Measurements from ENCODE around the gene KAZN.

Gene KAZN

GRCh38 chr1:14848625-14849024 lies 250.1 kb downstream of the KAZN start:
- H3K27me3 ChIP-seq (replicated peaks; ENCODE audit: insufficient read depth, low read length): no peaks in the 10 kb centered on the region
- H3K4me3 ChIP-seq (ENCODE audit: low read length): no peak overlapping the region
- no peaks in the 10 kb centered on the region for H4K20me1 ChIP-seq (ENCODE audit: insufficient read depth, low read length)
- no peaks in the 10 kb centered on the region for H3K36me3 ChIP-seq (replicated peaks; ENCODE audit: insufficient read depth, low read length)
- H3F3A ChIP-seq (ENCODE audit: insufficient read depth, low read length): no peaks in the 10 kb centered on the region
- no peaks in the 10 kb centered on the region for H3K79me2 ChIP-seq (ENCODE audit: low read length)
- no peak overlapping the region for H2AFZ ChIP-seq (ENCODE audit: low read length)
- DNase-seq: no peak
- TF ChIP-seq EZH2 (optimal IDR thresholded peaks at IDR 0.05; ENCODE audit: low read depth, low read length) (no peak), CTCF (IDR thresholded peaks at IDR 0.05; ENCODE audit: low read length) (no peak), EZH2phosphoT487 (IDR thresholded peaks at IDR 0.05; ENCODE audit: low read length) (no peak)
- no peaks in the 10 kb centered on the region for H3K9me3 ChIP-seq (replicated peaks; ENCODE audit: insufficient read depth, low read length)
- no peaks in the 10 kb centered on the region for H3K9me2 ChIP-seq (replicated peaks; ENCODE audit: insufficient read depth, low read length)
- no peak overlapping the region for H3K27ac ChIP-seq (ENCODE audit: low read length)
- H3K4me2 ChIP-seq (ENCODE audit: low read depth, low read length): no peak overlapping the region
- peaks cover 5% of the 10 kb centered on the region for H3K4me1 ChIP-seq (ENCODE audit: low read length)
- no peak overlapping the region for H3K9ac ChIP-seq (ENCODE audit: low read length)

- DNase-seq: no peak
- no peaks in the 10 kb centered on the region for H4K20me1 ChIP-seq (ENCODE audit: insufficient read depth, low read length)
- no peaks in the 10 kb centered on the region for H3K9me2 ChIP-seq (replicated peaks; ENCODE audit: insufficient read depth, low read length)
- no peak overlapping the region for H3K4me3 ChIP-seq (ENCODE audit: low read length)
- H3K4me2 ChIP-seq (ENCODE audit: low read depth, low read length): no peak overlapping the region
- H3K9ac ChIP-seq (ENCODE audit: low read length): no peak overlapping the region
- no peak for TF ChIP-seq EZH2phosphoT487 (IDR thresholded peaks at IDR 0.05; ENCODE audit: low read length)
- no peak for TF ChIP-seq EZH2 (optimal IDR thresholded peaks at IDR 0.05; ENCODE audit: low read depth, low read length)
- no peak for TF ChIP-seq CTCF (IDR thresholded peaks at IDR 0.05; ENCODE audit: low read length)
- H3F3A ChIP-seq (ENCODE audit: insufficient read depth, low read length): no peaks in the 10 kb centered on the region
- no peaks in the 10 kb centered on the region for H3K27me3 ChIP-seq (replicated peaks; ENCODE audit: insufficient read depth, low read length)
- no peak overlapping the region for H3K27ac ChIP-seq (ENCODE audit: low read length)
- no peaks in the 10 kb centered on the region for H3K36me3 ChIP-seq (replicated peaks; ENCODE audit: insufficient read depth, low read length)
- H3K4me1 ChIP-seq (ENCODE audit: low read length): peaks cover 5% of the 10 kb centered on the region
- no peaks in the 10 kb centered on the region for H3K79me2 ChIP-seq (ENCODE audit: low read length)
- no peak overlapping the region for H2AFZ ChIP-seq (ENCODE audit: low read length)
- H3K9me3 ChIP-seq (replicated peaks; ENCODE audit: insufficient read depth, low read length): no peaks in the 10 kb centered on the region
Observed at GRCh38 chr1:14849038-14849437, 250.6 kb downstream of the KAZN start.

- H3K4me3 ChIP-seq (ENCODE audit: low read length): no peak overlapping the region
- H3K79me2 ChIP-seq (ENCODE audit: low read length): no peaks in the 10 kb centered on the region
- peak overlapping the region; percentile 9; the same call in 1 of the 2 replicates for H3K4me2 ChIP-seq (ENCODE audit: low read depth, low read length)
- H3K4me1 ChIP-seq (ENCODE audit: low read length): peaks cover 5% of the 10 kb centered on the region
- no peak overlapping the region for H3K9ac ChIP-seq (ENCODE audit: low read length)
- no peaks in the 10 kb centered on the region for H3K9me3 ChIP-seq (replicated peaks; ENCODE audit: insufficient read depth, low read length)
- H3K27me3 ChIP-seq (replicated peaks; ENCODE audit: insufficient read depth, low read length): no peaks in the 10 kb centered on the region
- no peak overlapping the region for H3K27ac ChIP-seq (ENCODE audit: low read length)
- H3K9me2 ChIP-seq (replicated peaks; ENCODE audit: insufficient read depth, low read length): no peaks in the 10 kb centered on the region
- DNase-seq: peak; percentile 59
- no peak overlapping the region for H2AFZ ChIP-seq (ENCODE audit: low read length)
- peak; percentile 72 for TF ChIP-seq CTCF (IDR thresholded peaks at IDR 0.05; ENCODE audit: low read length)
- no peak for TF ChIP-seq EZH2phosphoT487 (IDR thresholded peaks at IDR 0.05; ENCODE audit: low read length)
- TF ChIP-seq EZH2 (optimal IDR thresholded peaks at IDR 0.05; ENCODE audit: low read depth, low read length): no peak
- H4K20me1 ChIP-seq (ENCODE audit: insufficient read depth, low read length): no peaks in the 10 kb centered on the region
- H3K36me3 ChIP-seq (replicated peaks; ENCODE audit: insufficient read depth, low read length): no peaks in the 10 kb centered on the region
- no peaks in the 10 kb centered on the region for H3F3A ChIP-seq (ENCODE audit: insufficient read depth, low read length)
Observed at GRCh38 chr1:14850563-14850962, 252.1 kb downstream of the KAZN start.

Data from MM.1S (cell line).